PFSK-1 (cell line): Measurements from ENCODE around the gene CMIP.

Source experiments
- POLR2AphosphoS5 ChIP-seq: IDR thresholded peaks from 2 replicates; pipeline ENCODE4 v1.6.1; 2012; ENCODE audit warnings: low read depth, mild to moderate bottlenecking, control low read depth, low read length, moderate library complexity
- SIN3A ChIP-seq: IDR thresholded peaks from 2 replicates; pipeline ENCODE4 v1.6.1; 2012; ENCODE audit warnings: mild to moderate bottlenecking, low read length, moderate library complexity, borderline replicate concordance; ENCODE audit not compliant: insufficient read depth
- TAF1 ChIP-seq: IDR thresholded peaks from 2 replicates; pipeline ENCODE4 v1.6.1; 2012; ENCODE audit warnings: low read length, control low read depth, borderline replicate concordance; ENCODE audit not compliant: insufficient read depth
- TF ChIP-seq, protein P1 (sequence below), 2 experiments: IDR thresholded peaks; 2 replicates each; pipeline versions ENCODE4 v1.6.1 to v1.8.0; 2011 to 2012; ENCODE audit warnings: low read depth in 2 of 2, low read length in 2 of 2, control low read depth in 1 of 2, inconsistent platforms in 1 of 2, mild to moderate bottlenecking in 1 of 2, moderate library complexity in 1 of 2; ENCODE audit not compliant: insufficient read depth in 1 of 2

DNA sequence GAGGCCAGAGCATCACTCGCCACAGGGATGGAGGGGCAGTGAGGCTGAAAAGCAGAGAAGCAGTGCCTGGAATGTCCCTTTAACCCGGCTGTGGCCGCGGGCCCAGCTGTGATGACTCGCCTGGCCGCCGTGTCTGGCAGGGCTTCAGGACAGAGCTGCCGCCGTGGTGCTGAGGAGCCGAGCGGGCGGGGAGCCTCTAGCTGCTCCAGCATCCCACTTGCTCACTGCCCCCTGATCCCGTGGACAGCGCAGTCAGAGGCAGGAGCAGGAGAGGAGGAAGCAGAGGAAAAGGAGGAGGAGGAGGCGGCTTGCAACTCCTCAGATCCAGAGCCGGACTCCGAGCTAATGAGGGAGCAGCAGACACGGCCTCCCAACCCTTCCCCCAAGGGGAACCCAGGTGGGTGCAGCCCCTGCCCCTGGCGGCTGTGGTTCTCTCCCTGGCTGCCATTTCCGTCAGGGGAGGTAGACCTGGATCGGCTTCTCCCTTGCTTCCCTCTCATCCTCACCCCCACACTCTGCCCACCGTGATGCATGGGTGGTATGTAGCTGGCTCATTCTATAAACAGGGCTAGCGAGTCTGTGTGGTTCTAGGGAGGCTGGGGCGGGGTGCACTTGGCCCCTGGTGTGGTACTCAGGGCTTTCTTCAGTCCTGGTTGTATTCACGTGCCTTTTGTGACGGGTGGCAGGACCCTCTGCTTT lies 165.7 kb downstream of the CMIP start:
- TF ChIP-seq, protein P1, sequence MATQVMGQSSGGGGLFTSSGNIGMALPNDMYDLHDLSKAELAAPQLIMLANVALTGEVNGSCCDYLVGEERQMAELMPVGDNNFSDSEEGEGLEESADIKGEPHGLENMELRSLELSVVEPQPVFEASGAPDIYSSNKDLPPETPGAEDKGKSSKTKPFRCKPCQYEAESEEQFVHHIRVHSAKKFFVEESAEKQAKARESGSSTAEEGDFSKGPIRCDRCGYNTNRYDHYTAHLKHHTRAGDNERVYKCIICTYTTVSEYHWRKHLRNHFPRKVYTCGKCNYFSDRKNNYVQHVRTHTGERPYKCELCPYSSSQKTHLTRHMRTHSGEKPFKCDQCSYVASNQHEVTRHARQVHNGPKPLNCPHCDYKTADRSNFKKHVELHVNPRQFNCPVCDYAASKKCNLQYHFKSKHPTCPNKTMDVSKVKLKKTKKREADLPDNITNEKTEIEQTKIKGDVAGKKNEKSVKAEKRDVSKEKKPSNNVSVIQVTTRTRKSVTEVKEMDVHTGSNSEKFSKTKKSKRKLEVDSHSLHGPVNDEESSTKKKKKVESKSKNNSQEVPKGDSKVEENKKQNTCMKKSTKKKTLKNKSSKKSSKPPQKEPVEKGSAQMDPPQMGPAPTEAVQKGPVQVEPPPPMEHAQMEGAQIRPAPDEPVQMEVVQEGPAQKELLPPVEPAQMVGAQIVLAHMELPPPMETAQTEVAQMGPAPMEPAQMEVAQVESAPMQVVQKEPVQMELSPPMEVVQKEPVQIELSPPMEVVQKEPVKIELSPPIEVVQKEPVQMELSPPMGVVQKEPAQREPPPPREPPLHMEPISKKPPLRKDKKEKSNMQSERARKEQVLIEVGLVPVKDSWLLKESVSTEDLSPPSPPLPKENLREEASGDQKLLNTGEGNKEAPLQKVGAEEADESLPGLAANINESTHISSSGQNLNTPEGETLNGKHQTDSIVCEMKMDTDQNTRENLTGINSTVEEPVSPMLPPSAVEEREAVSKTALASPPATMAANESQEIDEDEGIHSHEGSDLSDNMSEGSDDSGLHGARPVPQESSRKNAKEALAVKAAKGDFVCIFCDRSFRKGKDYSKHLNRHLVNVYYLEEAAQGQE (IDR thresholded peaks at IDR 0.05; ENCODE audit: insufficient read depth in 1 of 2, low read depth in 2 of 2, low read length in 2 of 2) = no peak
- TF ChIP-seq POLR2AphosphoS5 (no peak), TAF1 (no peak), SIN3A (no peak)
